ENCODE data around the gene ARHGAP6.

GRCh38 chrX:11437642-11438379 is 227.9 kb downstream of the ARHGAP6 start:
- TF ChIP-seq CTCF (IDR thresholded peaks at IDR 0.05) (no peak), POLR2A (IDR thresholded peaks at IDR 0.05) (no peak), POLR2AphosphoS5 (IDR thresholded peaks at IDR 0.05) (no peak)

All from upper lobe of left lung (tissue), 4 donors.